Urothelium cell line (cell line): ENCODE measurements around the gene DHX38.

Experiments used
- DNase-seq: peaks from one replicate; pipeline ENCODE4 v3.0.0; 2011; ENCODE audit warnings: low spot score, mixed read lengths
- FAIRE-seq: peaks from 2 replicates; lab custom pipeline; 2011; peaks lifted over from hg19 to GRCh38; lab: Jason Lieb, UNC

The DHX38 gene

DNA sequence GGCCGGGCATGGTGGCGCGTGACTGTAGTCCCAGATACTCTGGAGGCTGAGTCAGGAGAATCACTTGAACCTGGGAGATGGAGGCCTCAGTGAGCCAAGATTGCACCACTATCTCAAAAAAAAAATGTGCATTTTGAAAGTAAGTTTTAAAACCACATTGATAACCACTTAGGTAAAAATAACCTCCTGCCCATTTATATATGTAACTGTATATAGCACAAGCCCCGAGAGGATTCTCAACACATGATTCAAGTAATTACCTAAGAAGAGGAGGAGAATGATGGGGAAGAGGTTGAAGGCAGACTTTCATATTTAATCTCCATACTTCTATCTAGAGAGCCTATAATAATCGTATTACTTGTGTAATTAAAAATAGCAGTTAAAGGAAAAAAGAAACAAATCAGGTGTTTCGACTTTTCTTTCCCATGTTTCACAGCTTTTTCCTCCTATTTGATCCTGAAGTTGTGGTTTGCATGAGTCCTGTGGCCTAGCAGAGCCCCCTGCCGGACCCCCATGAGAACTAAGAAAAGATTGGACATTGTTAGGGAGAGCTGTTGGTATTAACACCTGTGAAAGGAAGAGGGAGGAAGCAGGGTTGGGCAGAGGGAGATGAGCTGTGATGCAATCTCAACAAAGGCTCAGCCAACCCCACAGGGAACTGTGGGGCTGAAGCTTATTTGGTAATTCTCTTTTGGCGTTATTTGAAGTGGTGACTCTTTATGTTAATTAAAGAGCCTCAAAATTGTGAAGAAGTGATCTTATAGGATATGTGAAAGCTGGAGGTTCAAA, 56.2 kb downstream of the DHX38 start:
- DNase-seq (no peak), FAIRE-seq (no peak)

DNA sequence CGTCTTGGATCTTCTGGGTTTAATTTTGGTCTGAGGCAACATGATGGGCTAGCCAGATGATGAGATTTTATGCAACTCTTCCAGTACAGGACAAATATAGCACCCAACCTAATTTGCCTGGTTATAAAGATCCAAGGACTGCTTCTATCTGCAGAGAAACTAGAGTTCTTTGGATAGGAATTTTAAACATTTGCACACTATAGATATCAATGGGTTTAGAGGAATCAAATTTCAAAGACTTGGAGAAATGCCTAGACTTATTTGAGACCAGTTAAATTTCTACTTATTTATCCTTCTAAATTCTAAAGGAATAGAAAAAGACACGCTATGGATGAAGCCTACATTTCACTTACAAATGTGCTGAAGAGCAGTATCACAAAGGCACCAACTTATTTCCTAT, 65.7 kb downstream of the DHX38 start:
- DNase-seq = no peak
- FAIRE-seq = no peak

DNA sequence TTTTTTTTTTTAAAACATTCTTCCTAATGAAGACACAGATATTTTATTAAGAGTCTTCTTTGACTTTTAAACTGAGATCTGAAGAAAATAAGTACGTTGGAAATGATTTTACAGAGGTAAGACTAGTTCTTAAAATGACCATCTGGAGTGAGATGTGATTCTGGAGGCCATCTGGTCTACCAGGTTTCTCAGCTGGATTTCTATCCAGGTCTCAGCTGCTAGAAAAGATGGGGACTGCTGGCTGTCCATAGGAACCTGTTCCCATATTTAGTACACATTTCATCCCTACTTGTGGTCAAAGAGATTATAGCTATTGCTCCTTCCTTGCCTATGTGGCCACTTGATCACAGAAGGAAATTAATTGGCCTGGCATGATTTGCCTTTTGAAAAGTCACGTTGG, 66.2 kb downstream of the DHX38 start:
- no peak for FAIRE-seq
- no peak for DNase-seq

DNA sequence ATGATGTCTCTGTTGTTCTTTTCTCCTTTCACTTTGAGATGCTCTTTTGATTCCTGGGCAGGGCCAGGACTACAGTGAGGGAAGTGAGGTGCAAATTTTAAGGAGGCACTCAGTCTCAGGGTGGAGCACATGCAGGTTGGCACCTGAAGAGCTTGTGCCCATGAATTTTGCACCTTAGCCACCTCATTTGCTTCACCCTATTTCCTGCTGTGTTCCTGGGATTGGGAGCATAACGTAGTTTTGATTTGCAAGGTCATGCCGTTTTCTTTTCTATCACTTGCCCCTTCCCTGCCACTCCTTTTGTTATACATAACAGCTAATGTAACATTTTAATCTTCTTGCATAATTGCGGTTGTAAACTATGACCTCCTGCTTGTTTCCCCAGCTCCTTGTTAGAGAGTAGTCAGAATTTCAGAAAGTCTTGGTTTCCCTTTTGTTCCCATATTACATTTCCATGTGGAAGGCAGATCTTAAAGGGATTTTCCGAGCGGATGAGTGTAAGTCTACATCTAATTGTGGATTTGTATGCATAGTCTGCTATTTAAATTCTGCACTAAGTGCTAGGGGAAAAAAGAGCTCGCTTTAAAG, 68.6 kb downstream of the DHX38 start:
- FAIRE-seq (no peak), DNase-seq (no peak)
